Smooth muscle cell (in vitro differentiated cells): ENCODE measurements around the gene RABEPK. TPM values are rescaled to one million over a fixed set of nuclear protein-coding genes. Genes with fewer than 3 reads are reported as not detected.
A peak's percentile ranks its signal among the peaks of the same experiment; 100 is the strongest.

Experiments used
- DNase-seq: peaks from one replicate; lab custom pipeline; 2025; ENCODE audit not compliant: unreplicated experiment; lab: John Stamatoyannopoulos, UW
- H2AFZ ChIP-seq: fragments of 200-600 bp; sonication (generic); 2 replicates; pipeline ENCODE4 v1.6.0; 2016; ENCODE audit warnings: antibody characterized with exemption, low read depth, mild to moderate bottlenecking
- H3F3A ChIP-seq: fragments of 200-600 bp; sonication (generic); 2 replicates; pipeline ENCODE4 v1.6.0; 2017; ENCODE audit warnings: antibody characterized with exemption, low read depth
- H3K27ac ChIP-seq: fragments of 200-600 bp; sonication (generic); 2 replicates; pipeline ENCODE4 v1.5.1; 2016; ENCODE audit warnings: low read depth, mild to moderate bottlenecking
- H3K27me3 ChIP-seq: fragments of 200-600 bp; sonication (generic); 2 replicates; pipeline ENCODE4 v1.6.1; 2016; ENCODE audit warnings: low read depth, mild to moderate bottlenecking
- H3K36me3 ChIP-seq: fragments of 200-600 bp; sonication (generic); 2 replicates; pipeline ENCODE4 v1.5.1; 2016; ENCODE audit warnings: low read depth
- H3K4me1 ChIP-seq: fragments of 200-600 bp; sonication (generic); 2 replicates; pipeline ENCODE4 v1.5.1; 2016; ENCODE audit warnings: low read depth
- H3K4me2 ChIP-seq: fragments of 200-600 bp; sonication (generic); 2 replicates; pipeline ENCODE4 v1.6.0; 2016; ENCODE audit warnings: mild to moderate bottlenecking
- H3K4me3 ChIP-seq: fragments of 200-600 bp; sonication (generic); 2 replicates; pipeline ENCODE4 v1.5.1; 2016; ENCODE audit warnings: mild to moderate bottlenecking
- H3K79me2 ChIP-seq: fragments of 200-600 bp; sonication (generic); 2 replicates; pipeline ENCODE4 v1.6.0; 2016; ENCODE audit warnings: low read depth, mild to moderate bottlenecking
- H3K9ac ChIP-seq: fragments of 200-600 bp; sonication (generic); 2 replicates; pipeline ENCODE4 v1.6.0; 2016; ENCODE audit warnings: low read depth
- H3K9me3 ChIP-seq: fragments of 200-600 bp; sonication (generic); replicated peaks from 2 replicates; pipeline ENCODE4 v1.5.1; 2016; ENCODE audit warnings: low read depth
- H4K20me1 ChIP-seq: fragments of 200-600 bp; sonication (generic); 2 replicates; pipeline ENCODE4 v1.6.0; 2016; ENCODE audit warnings: low read depth
- WGBS: methylation state at CpG from one replicate; pipeline ENCODE4 v1.1.7; 2016; ENCODE audit warnings: low lambda C conversion rate; 5-methylcytosine and 5-hydroxymethylcytosine counted together
- polyA plus RNA-seq: library from polyadenylated mRNA; unstranded; fragments of >200 nt; fragmentation: Nextera tagmentation; extraction: Ambion mirVana; gene quantifications from 2 replicates; pipeline ENCODE4 v1.2.1, GENCODE V29; 2016
- total RNA-seq: library from RNA; depleted of rRNA; stranded (reverse); fragments of >200 nt; gene quantifications from 2 replicates; pipeline ENCODE4 v1.2.3, GENCODE V29; 2014
- TF ChIP-seq, protein P1 (sequence below): fragments of 200-600 bp; sonication (generic); IDR thresholded peaks from 2 replicates; pipeline ENCODE4 v1.5.1; 2017; ENCODE audit warnings: borderline replicate concordance, mild to moderate bottlenecking, antibody characterized with exemption; ENCODE audit not compliant: insufficient read depth, poor library complexity, severe bottlenecking

RABEPK gene
- total and polyA plus RNA-seq, 2 experiments from 2014 or later, result 20.9 to 42.9 TPM

DNA sequence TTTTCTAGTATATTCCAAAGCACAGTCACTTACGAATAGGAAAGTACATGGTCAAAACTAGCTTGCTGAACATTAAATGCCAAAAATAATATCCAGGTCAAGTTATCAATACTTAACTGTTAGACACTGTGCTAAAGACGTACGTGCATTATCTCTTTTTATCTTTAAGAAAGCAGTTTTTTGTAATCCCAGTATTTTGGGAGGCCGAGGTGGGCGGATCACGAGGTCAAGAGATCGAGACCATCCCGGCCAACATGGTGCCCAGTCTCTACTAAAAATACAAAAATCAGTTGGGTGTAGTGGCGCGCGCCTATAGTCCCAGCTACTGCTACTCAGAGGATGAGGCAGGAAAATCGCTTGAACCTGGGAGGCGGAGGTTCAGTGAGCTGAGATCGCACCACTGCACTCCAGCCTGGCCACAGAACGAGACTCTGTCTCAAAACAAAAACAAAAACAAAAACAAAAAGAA lies 43.5 kb downstream of the RABEPK start:
- DNase-seq, result no peak
- no peak overlapping the region for H3K4me2 ChIP-seq

DNA sequence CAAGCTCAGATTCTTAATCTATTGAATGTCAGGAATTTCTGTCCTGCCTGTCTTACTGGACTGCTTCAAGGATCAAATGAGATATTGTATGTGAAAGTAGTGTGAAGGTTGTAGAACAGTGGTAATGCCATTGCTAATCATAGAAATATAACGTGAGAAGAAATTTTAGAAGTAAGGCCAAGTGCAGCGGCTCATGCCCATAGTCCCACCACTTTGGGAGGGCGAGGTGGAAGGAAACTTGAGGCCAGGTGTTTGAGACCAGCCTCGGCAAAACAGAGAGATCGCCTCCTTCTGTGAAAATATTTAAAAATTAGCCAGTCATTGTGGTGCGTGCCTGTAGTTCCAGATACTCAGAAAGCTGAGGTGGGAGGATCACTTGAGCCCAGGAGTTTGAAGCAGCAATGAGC lies 45.9 kb downstream of the RABEPK start:
- Histone ChIP-seq H3K9me3 (no peaks in the 10 kb centered on the region), H3K4me1 (peaks cover 6% of the 10 kb centered on the region), H3K9ac (no peak overlapping the region), H3F3A (no peaks in the 10 kb centered on the region), H3K27me3 (no peaks in the 10 kb centered on the region), H3K36me3 (no peaks in the 10 kb centered on the region), H3K4me2 (no peak overlapping the region), H2AFZ (no peak overlapping the region), H4K20me1 (no peaks in the 10 kb centered on the region), H3K27ac (no peak overlapping the region), H3K4me3 (no peak overlapping the region), H3K79me2 (no peaks in the 10 kb centered on the region)
- DNase-seq, result no peak
- WGBS, result 93% methylated on average over 6 of the region's 6 CpGs
- TF ChIP-seq, protein P1, sequence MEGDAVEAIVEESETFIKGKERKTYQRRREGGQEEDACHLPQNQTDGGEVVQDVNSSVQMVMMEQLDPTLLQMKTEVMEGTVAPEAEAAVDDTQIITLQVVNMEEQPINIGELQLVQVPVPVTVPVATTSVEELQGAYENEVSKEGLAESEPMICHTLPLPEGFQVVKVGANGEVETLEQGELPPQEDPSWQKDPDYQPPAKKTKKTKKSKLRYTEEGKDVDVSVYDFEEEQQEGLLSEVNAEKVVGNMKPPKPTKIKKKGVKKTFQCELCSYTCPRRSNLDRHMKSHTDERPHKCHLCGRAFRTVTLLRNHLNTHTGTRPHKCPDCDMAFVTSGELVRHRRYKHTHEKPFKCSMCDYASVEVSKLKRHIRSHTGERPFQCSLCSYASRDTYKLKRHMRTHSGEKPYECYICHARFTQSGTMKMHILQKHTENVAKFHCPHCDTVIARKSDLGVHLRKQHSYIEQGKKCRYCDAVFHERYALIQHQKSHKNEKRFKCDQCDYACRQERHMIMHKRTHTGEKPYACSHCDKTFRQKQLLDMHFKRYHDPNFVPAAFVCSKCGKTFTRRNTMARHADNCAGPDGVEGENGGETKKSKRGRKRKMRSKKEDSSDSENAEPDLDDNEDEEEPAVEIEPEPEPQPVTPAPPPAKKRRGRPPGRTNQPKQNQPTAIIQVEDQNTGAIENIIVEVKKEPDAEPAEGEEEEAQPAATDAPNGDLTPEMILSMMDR, result no peak

More for the DNA sequence above, 43.5 kb downstream of the RABEPK start:
- Histone ChIP-seq H3K9me3 (no peaks in the 10 kb centered on the region), H3K36me3 (peaks cover 4% of the 10 kb centered on the region), H3K4me1 (peaks cover 20% of the 10 kb centered on the region), H3K4me3 (no peak overlapping the region), H3K9ac (peak overlapping the region; percentile 40), H3K27me3 (no peaks in the 10 kb centered on the region), H2AFZ (no peak overlapping the region), H4K20me1 (peaks cover 22% of the 10 kb centered on the region), H3K79me2 (peaks cover 23% of the 10 kb centered on the region), H3K27ac (peak overlapping the region; percentile 93), H3F3A (peaks cover 8% of the 10 kb centered on the region)
- TF ChIP-seq, protein P1, result no peak
- 93% methylated on average over 15 of the region's 15 CpGs for WGBS

DNA sequence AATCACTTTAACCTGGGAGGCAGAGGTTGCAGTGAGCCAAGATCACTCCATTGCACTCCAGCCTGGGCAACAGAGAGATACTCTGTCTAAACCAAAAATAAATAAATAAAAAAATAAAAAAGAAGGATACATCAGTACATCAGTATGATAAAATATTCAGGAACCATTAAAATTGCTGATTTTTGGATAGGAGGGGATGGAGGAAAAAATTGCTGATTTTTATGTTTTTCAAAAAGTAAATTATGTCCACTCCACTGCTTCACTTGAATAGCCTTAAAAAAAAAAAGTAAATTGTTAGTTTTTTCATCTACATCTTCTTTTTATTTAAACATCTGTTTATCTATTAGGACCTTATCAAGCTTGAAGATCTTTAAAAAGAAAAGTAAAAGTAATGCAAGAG lies 53.9 kb downstream of the RABEPK start:
- H3K27ac ChIP-seq, result no peak overlapping the region
- no peak overlapping the region for H3K9ac ChIP-seq
- no peak for DNase-seq
- no peaks in the 10 kb centered on the region for H3F3A ChIP-seq
- H3K79me2 ChIP-seq, result no peaks in the 10 kb centered on the region
- no peaks in the 10 kb centered on the region for H3K36me3 ChIP-seq
- TF ChIP-seq, protein P1, result no peak
- H4K20me1 ChIP-seq, result no peaks in the 10 kb centered on the region
- H3K4me1 ChIP-seq, result no peaks in the 10 kb centered on the region
- no peak overlapping the region for H2AFZ ChIP-seq
- no peaks in the 10 kb centered on the region for H3K27me3 ChIP-seq
- no peaks in the 10 kb centered on the region for H3K9me3 ChIP-seq
- no peak overlapping the region for H3K4me2 ChIP-seq
- no peak overlapping the region for H3K4me3 ChIP-seq

- Histone ChIP-seq H4K20me1 (no peaks in the 10 kb centered on the region), H3K4me1 (no peaks in the 10 kb centered on the region), H3K9ac (no peak overlapping the region), H2AFZ (no peak overlapping the region), H3K9me3 (no peaks in the 10 kb centered on the region), H3K79me2 (no peaks in the 10 kb centered on the region), H3F3A (no peaks in the 10 kb centered on the region), H3K36me3 (no peaks in the 10 kb centered on the region), H3K4me3 (no peak overlapping the region), H3K27ac (no peak overlapping the region), H3K4me2 (no peak overlapping the region), H3K27me3 (no peaks in the 10 kb centered on the region)
- TF ChIP-seq, protein P1, result no peak
- DNase-seq, result no peak
- WGBS, result 59% methylated on average over 2 of the region's 2 CpGs
These were observed 55.5 kb downstream of the RABEPK start for GRCh38 chr9:125255781-125256391.
